OCI-LY1 (cell line): Measurements from ENCODE around the gene IGF2R.
"Not testable (repeated sequence)": the region's sequence is repeated elsewhere in the genome, so short reads cannot be mapped to it uniquely, and the experiment has no call there.

Experiments
- H2AFZ ChIP-seq: fragments of 200-600 bp; sonication (generic), shearing (Covaris generic); 2 replicates; pipeline ENCODE4 v1.6.0; 2014; ENCODE audit warnings: antibody characterized with exemption, mild to moderate bottlenecking, low read length
- H3F3A ChIP-seq: fragments of 200-600 bp; sonication (generic), shearing (Covaris generic); 2 replicates; pipeline ENCODE4 v1.6.0; 2014; ENCODE audit warnings: mild to moderate bottlenecking, antibody characterized with exemption, low read length, moderate library complexity; ENCODE audit not compliant: insufficient read depth
- H3K27ac ChIP-seq: fragments of 200-600 bp; sonication (generic); 2 replicates; pipeline ENCODE4 v1.5.1; 2014; ENCODE audit warnings: low read length, mixed run types, mild to moderate bottlenecking, low read depth; ENCODE audit not compliant: poor library complexity, severe bottlenecking
- H3K27me3 ChIP-seq: fragments of 200-600 bp; sonication (generic); 2 replicates; pipeline ENCODE4 v1.6.0; 2014; ENCODE audit warnings: antibody characterized with exemption, mild to moderate bottlenecking, low read length, moderate library complexity; ENCODE audit not compliant: insufficient read depth
- H3K36me3 ChIP-seq: fragments of 200-600 bp; sonication (generic); 2 replicates; pipeline ENCODE4 v1.6.1; 2014; ENCODE audit warnings: mild to moderate bottlenecking, antibody characterized with exemption, low read length, moderate library complexity, mixed read lengths; ENCODE audit not compliant: insufficient read depth
- H3K4me1 ChIP-seq: fragments of 200-600 bp; sonication (generic); 2 replicates; pipeline ENCODE4 v1.5.1; 2014; ENCODE audit warnings: mild to moderate bottlenecking, low read length, moderate library complexity; ENCODE audit not compliant: insufficient read depth, severe bottlenecking
- H3K4me2 ChIP-seq: fragments of 200-600 bp; sonication (generic), shearing (Covaris generic); 2 replicates; pipeline ENCODE4 v1.6.1; 2014; ENCODE audit warnings: low read length
- H3K4me3 ChIP-seq: fragments of 200-600 bp; sonication (generic); 2 replicates; pipeline ENCODE4 v1.5.1; 2014; ENCODE audit warnings: low read length, low read depth, mild to moderate bottlenecking, mixed read lengths; ENCODE audit not compliant: poor library complexity, severe bottlenecking
- H3K79me2 ChIP-seq: fragments of 200-600 bp; shearing (Covaris generic); 2 replicates; pipeline ENCODE4 v1.6.1; 2016; ENCODE audit warnings: mixed run types, low read length, mixed read lengths; ENCODE audit not compliant: insufficient read depth
- H3K9ac ChIP-seq: fragments of 200-600 bp; sonication (generic), shearing (Covaris generic); 2 replicates; pipeline ENCODE4 v1.6.1; 2014; ENCODE audit warnings: mild to moderate bottlenecking, low read length, mixed read lengths
- H3K9me2 ChIP-seq: fragments of 200-600 bp; sonication (generic), shearing (Covaris generic); 2 replicates; pipeline ENCODE4 v1.6.1; 2014; ENCODE audit warnings: low read depth, mild to moderate bottlenecking, low read length, mixed read lengths
- H3K9me3 ChIP-seq: fragments of 200-600 bp; shearing (Covaris generic); 2 replicates; pipeline ENCODE4 v1.6.1; 2014; ENCODE audit warnings: low read length, mixed read lengths
- H4K20me1 ChIP-seq: fragments of 200-600 bp; sonication (generic), shearing (Covaris generic); 2 replicates; pipeline ENCODE4 v1.6.0; 2016; ENCODE audit warnings: mild to moderate bottlenecking, low read length; ENCODE audit not compliant: insufficient read depth
- CTCF ChIP-seq: fragments of 200-600 bp; sonication (generic), shearing (Covaris generic); IDR thresholded peaks from 2 replicates; pipeline ENCODE4 v1.5.1; 2017; ENCODE audit warnings: mild to moderate bottlenecking, antibody characterized with exemption, low read length, moderate library complexity, mixed read lengths
- EZH2 ChIP-seq: fragments of 200-600 bp; sonication (generic), shearing (Covaris generic); IDR thresholded peaks from 2 replicates; pipeline ENCODE4 v1.8.0; 2017; ENCODE audit warnings: borderline replicate concordance, mixed run types, mild to moderate bottlenecking, antibody characterized with exemption, low read length, moderate library complexity, mixed read lengths

IGF2R gene

GRCh38 chr6:160089534-160089897 lies 120.6 kb downstream of the IGF2R start:
- H3K4me3 ChIP-seq, result no peak overlapping the region
- H3K4me2 ChIP-seq, result no peak overlapping the region
- H3K36me3 ChIP-seq, result peaks cover 63% of the 10 kb centered on the region
- H3F3A ChIP-seq, result no peaks in the 10 kb centered on the region
- TF ChIP-seq EZH2 (no peak), CTCF (no peak)
- no peaks in the 10 kb centered on the region for H3K27me3 ChIP-seq
- no peak overlapping the region for H3K9ac ChIP-seq
- H2AFZ ChIP-seq, result no peak overlapping the region
- no peaks in the 10 kb centered on the region for H3K9me2 ChIP-seq
- H3K9me3 ChIP-seq, result no peaks in the 10 kb centered on the region
- H4K20me1 ChIP-seq, result no peaks in the 10 kb centered on the region
- H3K4me1 ChIP-seq, result no peaks in the 10 kb centered on the region
- no peaks in the 10 kb centered on the region for H3K79me2 ChIP-seq
- H3K27ac ChIP-seq, result no peak overlapping the region

GRCh38 chr6:160090442-160091239 lies 121.8 kb downstream of the IGF2R start:
- not testable (repeated sequence) for H3K27me3 ChIP-seq, H3K9me2 ChIP-seq, H3K9me3 ChIP-seq, H3K4me3 ChIP-seq, H3K4me2 ChIP-seq, H2AFZ ChIP-seq, H3K4me1 ChIP-seq, H4K20me1 ChIP-seq, H3K79me2 ChIP-seq, H3K9ac ChIP-seq, H3F3A ChIP-seq, H3K27ac ChIP-seq
- H3K36me3 ChIP-seq, result peaks cover 51% of the 10 kb centered on the region

GRCh38 chr6:160092176-160092575 lies 123.3 kb downstream of the IGF2R start:
- H3K9ac ChIP-seq, H3K79me2 ChIP-seq, H4K20me1 ChIP-seq, H3F3A ChIP-seq, H2AFZ ChIP-seq, H3K4me2 ChIP-seq, H3K27ac ChIP-seq, H3K4me1 ChIP-seq, H3K4me3 ChIP-seq, H3K9me3 ChIP-seq, H3K9me2 ChIP-seq, H3K27me3 ChIP-seq: not testable (repeated sequence)
- peaks cover 50% of the 10 kb centered on the region for H3K36me3 ChIP-seq

GRCh38 chr6:160092602-160093001 lies 123.7 kb downstream of the IGF2R start:
- H3K36me3 ChIP-seq, result peaks cover 50% of the 10 kb centered on the region
- no peak overlapping the region for H3K27ac ChIP-seq
- no peak overlapping the region for H3K9ac ChIP-seq
- no peak overlapping the region for H3K4me3 ChIP-seq
- no peaks in the 10 kb centered on the region for H3F3A ChIP-seq
- no peaks in the 10 kb centered on the region for H3K79me2 ChIP-seq
- H3K9me2 ChIP-seq, result no peaks in the 10 kb centered on the region
- H3K4me1 ChIP-seq, result no peaks in the 10 kb centered on the region
- H3K27me3 ChIP-seq, result no peaks in the 10 kb centered on the region
- no peak overlapping the region for H3K4me2 ChIP-seq
- H2AFZ ChIP-seq, result no peak overlapping the region
- no peaks in the 10 kb centered on the region for H3K9me3 ChIP-seq
- no peak for TF ChIP-seq EZH2
- no peak for TF ChIP-seq CTCF
- H4K20me1 ChIP-seq, result no peaks in the 10 kb centered on the region
